SK-N-SH treated with all-trans-retinoic acid at 6 μM for 48 hours (cell line): Measurements from ENCODE around the gene SDK2.

Experiments used
- ATAC-seq: fragments of 200-7000 bp; cut with Tn5 transposase; 3 replicates; pipeline ENCODE4 v1.9.1; 2020; ENCODE audit warnings: mild to moderate bottlenecking, moderate library complexity
- ARNTL ChIP-seq: fragments of 450-650 bp; formaldehyde crosslinking; IDR thresholded peaks from 2 replicates; pipeline ENCODE4 v1.5.0; 2020; ENCODE audit warnings: low read depth, mild to moderate bottlenecking, moderate library complexity, borderline replicate concordance
- BACH2 ChIP-seq: fragments of 250-450 bp; sonication (Bioruptor Pico); IDR thresholded peaks from 2 replicates; pipeline ENCODE4 v1.9.0; 2021; ENCODE audit warnings: mild to moderate bottlenecking, borderline replicate concordance
- CSDC2 ChIP-seq: fragments of 250-450 bp; sonication (Bioruptor Pico); IDR thresholded peaks from 2 replicates; pipeline ENCODE4 v1.5.0; 2020; ENCODE audit warnings: mild to moderate bottlenecking, moderate library complexity
- ESRRG ChIP-seq: fragments of 250-450 bp; sonication (Bioruptor Pico); IDR thresholded peaks from 2 replicates; pipeline ENCODE4 v1.6.1; 2021; ENCODE audit warnings: mild to moderate bottlenecking
- GLIS3 ChIP-seq: fragments of 250-450 bp; sonication (Bioruptor Pico); IDR thresholded peaks from 2 replicates; pipeline ENCODE4 v1.5.0; 2020; ENCODE audit warnings: mild to moderate bottlenecking, moderate library complexity
- ISL1 ChIP-seq: fragments of 250-450 bp; sonication (Bioruptor Pico); IDR thresholded peaks from 2 replicates; pipeline ENCODE4 v2.1.2; 2022; ENCODE audit warnings: mild to moderate bottlenecking, moderate library complexity
- OSR1 ChIP-seq: fragments of 250-450 bp; sonication (Bioruptor Pico); IDR thresholded peaks from 2 replicates; pipeline ENCODE4 v1.8.0; 2022; ENCODE audit warnings: moderate library complexity, mild to moderate bottlenecking, inconsistent platforms
- PPARA ChIP-seq: fragments of 250-450 bp; sonication (Bioruptor Pico); IDR thresholded peaks from 2 replicates; pipeline ENCODE4 v1.5.0; 2020; ENCODE audit warnings: mild to moderate bottlenecking, borderline replicate concordance
- RARB ChIP-seq: fragments of 250-450 bp; sonication (Bioruptor Pico); IDR thresholded peaks from 2 replicates; pipeline ENCODE4 v1.8.0; 2021; ENCODE audit warnings: mild to moderate bottlenecking, moderate library complexity
- TCF4 ChIP-seq: fragments of 250-450 bp; sonication (Bioruptor Pico); IDR thresholded peaks from 2 replicates; pipeline ENCODE4 v1.8.0; 2021; ENCODE audit warnings: mild to moderate bottlenecking, moderate library complexity, borderline replicate concordance
- TOX ChIP-seq: fragments of 250-450 bp; sonication (Bioruptor Pico); IDR thresholded peaks from 2 replicates; pipeline ENCODE4 v1.8.0; 2021; ENCODE audit warnings: mild to moderate bottlenecking, moderate library complexity, borderline replicate concordance
- ZFP3 ChIP-seq: fragments of 250-450 bp; sonication (Bioruptor Pico); IDR thresholded peaks from 2 replicates; pipeline ENCODE4 v1.5.0; 2020; ENCODE audit warnings: mild to moderate bottlenecking, moderate library complexity
- ZFP30 ChIP-seq: fragments of 450-650 bp; formaldehyde crosslinking; IDR thresholded peaks from 2 replicates; pipeline ENCODE4 v1.5.0; 2022; ENCODE audit warnings: mild to moderate bottlenecking, moderate library complexity
- ZNF565 ChIP-seq: fragments of 450-650 bp; formaldehyde crosslinking; conservative IDR thresholded peaks from 2 replicates; pipeline ENCODE4 v1.5.0; 2020; ENCODE audit warnings: low read depth, mild to moderate bottlenecking, moderate library complexity
- ZNF70 ChIP-seq: fragments of 450-650 bp; formaldehyde crosslinking; IDR thresholded peaks from 2 replicates; pipeline ENCODE4 v1.5.0; 2020; ENCODE audit warnings: mild to moderate bottlenecking, moderate library complexity
- ZNF8 ChIP-seq: fragments of 450-650 bp; formaldehyde crosslinking; IDR thresholded peaks from 2 replicates; pipeline ENCODE4 v1.5.0; 2020; ENCODE audit warnings: mild to moderate bottlenecking, moderate library complexity
- TF ChIP-seq, protein P1 (sequence below): fragments of 250-450 bp; sonication (Bioruptor Pico); IDR thresholded peaks from 2 replicates; pipeline ENCODE4 v1.8.0; 2020; ENCODE audit warnings: mild to moderate bottlenecking, moderate library complexity, borderline replicate concordance
- TF ChIP-seq, protein P2 (sequence below): fragments of 250-450 bp; sonication (Bioruptor Pico); IDR thresholded peaks from 2 replicates; pipeline ENCODE4 v1.5.1; 2020; ENCODE audit warnings: low read depth, mild to moderate bottlenecking, moderate library complexity
- TF ChIP-seq, protein P3 (sequence below): fragments of 250-450 bp; sonication (Bioruptor Pico); IDR thresholded peaks from 2 replicates; pipeline ENCODE4 v1.8.0; 2021; ENCODE audit warnings: low read depth, mild to moderate bottlenecking, moderate library complexity, borderline replicate concordance
- TF ChIP-seq, protein P4 (sequence below): fragments of 250-450 bp; sonication (Bioruptor Pico); IDR thresholded peaks from 2 replicates; pipeline ENCODE4 v1.5.0; 2020; ENCODE audit warnings: mild to moderate bottlenecking, moderate library complexity

The SDK2 gene

DNA sequence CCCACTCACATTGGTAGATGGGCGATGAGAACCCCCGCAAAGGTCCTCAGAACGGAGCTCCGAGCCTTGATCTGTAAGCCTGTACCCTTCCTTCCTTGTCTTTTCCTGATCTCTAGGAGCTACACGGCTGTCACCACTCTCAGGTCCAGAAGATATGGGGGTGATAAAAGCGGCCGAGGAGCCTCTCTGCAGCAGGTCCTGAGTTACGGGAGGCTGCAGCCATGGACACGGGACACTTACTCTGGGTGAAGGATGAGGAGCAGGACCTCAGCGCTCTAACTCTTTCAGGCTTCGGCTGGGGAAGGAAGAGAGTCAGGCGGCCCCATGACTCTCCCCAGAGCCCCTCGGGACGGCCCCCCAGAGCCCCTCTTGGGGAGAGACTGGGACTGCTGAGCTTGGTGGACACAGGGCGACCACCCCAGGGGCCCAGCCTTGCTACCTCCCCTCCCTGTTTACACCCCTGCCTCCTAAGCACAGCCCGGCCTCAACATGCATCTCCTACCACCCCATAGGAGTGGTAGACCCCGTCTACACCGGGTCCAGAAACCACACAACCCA is 74.4 kb downstream of the SDK2 start:
- no peak for ATAC-seq
- TF ChIP-seq RARB (CRISPR knock-in tag) (no peak), TCF4 (CRISPR knock-in tag) (no peak), ISL1 (no peak), TOX (CRISPR knock-in tag) (no peak), ZFP30 (CRISPR knock-in tag) (no peak), PPARA (CRISPR knock-in tag) (no peak), CSDC2 (CRISPR knock-in tag) (no peak), ZNF70 (CRISPR knock-in tag) (no peak), GLIS3 (CRISPR knock-in tag) (no peak), ZFP3 (CRISPR knock-in tag) (no peak), ZNF8 (no peak), BACH2 (no peak), ESRRG (CRISPR knock-in tag) (no peak), ZNF565 (CRISPR knock-in tag) (no peak)
- TF ChIP-seq, protein P1, sequence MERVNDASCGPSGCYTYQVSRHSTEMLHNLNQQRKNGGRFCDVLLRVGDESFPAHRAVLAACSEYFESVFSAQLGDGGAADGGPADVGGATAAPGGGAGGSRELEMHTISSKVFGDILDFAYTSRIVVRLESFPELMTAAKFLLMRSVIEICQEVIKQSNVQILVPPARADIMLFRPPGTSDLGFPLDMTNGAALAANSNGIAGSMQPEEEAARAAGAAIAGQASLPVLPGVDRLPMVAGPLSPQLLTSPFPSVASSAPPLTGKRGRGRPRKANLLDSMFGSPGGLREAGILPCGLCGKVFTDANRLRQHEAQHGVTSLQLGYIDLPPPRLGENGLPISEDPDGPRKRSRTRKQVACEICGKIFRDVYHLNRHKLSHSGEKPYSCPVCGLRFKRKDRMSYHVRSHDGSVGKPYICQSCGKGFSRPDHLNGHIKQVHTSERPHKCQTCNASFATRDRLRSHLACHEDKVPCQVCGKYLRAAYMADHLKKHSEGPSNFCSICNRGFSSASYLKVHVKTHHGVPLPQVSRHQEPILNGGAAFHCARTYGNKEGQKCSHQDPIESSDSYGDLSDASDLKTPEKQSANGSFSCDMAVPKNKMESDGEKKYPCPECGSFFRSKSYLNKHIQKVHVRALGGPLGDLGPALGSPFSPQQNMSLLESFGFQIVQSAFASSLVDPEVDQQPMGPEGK (CRISPR knock-in tag) = no peak
- TF ChIP-seq, protein P2, sequence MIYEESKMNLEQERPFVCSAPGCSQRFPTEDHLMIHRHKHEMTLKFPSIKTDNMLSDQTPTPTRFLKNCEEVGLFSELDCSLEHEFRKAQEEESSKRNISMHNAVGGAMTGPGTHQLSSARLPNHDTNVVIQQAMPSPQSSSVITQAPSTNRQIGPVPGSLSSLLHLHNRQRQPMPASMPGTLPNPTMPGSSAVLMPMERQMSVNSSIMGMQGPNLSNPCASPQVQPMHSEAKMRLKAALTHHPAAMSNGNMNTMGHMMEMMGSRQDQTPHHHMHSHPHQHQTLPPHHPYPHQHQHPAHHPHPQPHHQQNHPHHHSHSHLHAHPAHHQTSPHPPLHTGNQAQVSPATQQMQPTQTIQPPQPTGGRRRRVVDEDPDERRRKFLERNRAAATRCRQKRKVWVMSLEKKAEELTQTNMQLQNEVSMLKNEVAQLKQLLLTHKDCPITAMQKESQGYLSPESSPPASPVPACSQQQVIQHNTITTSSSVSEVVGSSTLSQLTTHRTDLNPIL (CRISPR knock-in tag) = no peak
- TF ChIP-seq, protein P3, sequence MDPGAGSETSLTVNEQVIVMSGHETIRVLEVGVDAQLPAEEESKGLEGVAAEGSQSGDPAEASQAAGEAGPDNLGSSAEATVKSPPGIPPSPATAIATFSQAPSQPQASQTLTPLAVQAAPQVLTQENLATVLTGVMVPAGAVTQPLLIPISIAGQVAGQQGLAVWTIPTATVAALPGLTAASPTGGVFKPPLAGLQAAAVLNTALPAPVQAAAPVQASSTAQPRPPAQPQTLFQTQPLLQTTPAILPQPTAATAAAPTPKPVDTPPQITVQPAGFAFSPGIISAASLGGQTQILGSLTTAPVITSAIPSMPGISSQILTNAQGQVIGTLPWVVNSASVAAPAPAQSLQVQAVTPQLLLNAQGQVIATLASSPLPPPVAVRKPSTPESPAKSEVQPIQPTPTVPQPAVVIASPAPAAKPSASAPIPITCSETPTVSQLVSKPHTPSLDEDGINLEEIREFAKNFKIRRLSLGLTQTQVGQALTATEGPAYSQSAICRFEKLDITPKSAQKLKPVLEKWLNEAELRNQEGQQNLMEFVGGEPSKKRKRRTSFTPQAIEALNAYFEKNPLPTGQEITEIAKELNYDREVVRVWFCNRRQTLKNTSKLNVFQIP (CRISPR knock-in tag) = no peak
- TF ChIP-seq, protein P4, sequence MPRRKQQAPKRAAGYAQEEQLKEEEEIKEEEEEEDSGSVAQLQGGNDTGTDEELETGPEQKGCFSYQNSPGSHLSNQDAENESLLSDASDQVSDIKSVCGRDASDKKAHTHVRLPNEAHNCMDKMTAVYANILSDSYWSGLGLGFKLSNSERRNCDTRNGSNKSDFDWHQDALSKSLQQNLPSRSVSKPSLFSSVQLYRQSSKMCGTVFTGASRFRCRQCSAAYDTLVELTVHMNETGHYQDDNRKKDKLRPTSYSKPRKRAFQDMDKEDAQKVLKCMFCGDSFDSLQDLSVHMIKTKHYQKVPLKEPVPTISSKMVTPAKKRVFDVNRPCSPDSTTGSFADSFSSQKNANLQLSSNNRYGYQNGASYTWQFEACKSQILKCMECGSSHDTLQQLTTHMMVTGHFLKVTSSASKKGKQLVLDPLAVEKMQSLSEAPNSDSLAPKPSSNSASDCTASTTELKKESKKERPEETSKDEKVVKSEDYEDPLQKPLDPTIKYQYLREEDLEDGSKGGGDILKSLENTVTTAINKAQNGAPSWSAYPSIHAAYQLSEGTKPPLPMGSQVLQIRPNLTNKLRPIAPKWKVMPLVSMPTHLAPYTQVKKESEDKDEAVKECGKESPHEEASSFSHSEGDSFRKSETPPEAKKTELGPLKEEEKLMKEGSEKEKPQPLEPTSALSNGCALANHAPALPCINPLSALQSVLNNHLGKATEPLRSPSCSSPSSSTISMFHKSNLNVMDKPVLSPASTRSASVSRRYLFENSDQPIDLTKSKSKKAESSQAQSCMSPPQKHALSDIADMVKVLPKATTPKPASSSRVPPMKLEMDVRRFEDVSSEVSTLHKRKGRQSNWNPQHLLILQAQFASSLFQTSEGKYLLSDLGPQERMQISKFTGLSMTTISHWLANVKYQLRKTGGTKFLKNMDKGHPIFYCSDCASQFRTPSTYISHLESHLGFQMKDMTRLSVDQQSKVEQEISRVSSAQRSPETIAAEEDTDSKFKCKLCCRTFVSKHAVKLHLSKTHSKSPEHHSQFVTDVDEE (CRISPR knock-in tag) = no peak

DNA sequence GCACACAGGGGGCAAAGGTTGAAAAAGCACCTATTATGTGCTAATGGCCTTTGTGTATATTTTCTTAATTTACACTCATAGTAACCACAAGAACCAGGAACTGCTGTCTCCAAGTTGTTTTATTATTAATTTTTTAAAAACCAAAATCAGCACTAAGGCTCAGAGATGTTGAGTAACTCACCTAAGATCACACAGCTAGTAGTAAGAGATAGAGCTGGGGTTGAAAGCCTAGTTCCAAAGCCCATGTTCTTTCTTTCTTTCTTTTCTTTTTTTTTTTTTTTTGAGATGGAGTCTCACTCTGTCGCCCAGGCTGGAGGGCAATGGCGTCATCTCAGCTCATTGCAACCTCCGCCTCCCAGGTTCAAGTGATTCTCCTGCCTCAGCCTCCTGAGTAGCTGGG is 75.3 kb downstream of the SDK2 start:
- no peak for TF ChIP-seq ZNF70 (CRISPR knock-in tag)
- TF ChIP-seq ZFP3 (CRISPR knock-in tag) = no peak
- TF ChIP-seq, protein P3 (CRISPR knock-in tag) = no peak
- no peak for TF ChIP-seq ISL1
- TF ChIP-seq, protein P2 (CRISPR knock-in tag) = no peak
- no peak for TF ChIP-seq TOX (CRISPR knock-in tag)
- no peak for TF ChIP-seq RARB (CRISPR knock-in tag)
- no peak for TF ChIP-seq TCF4 (CRISPR knock-in tag)
- TF ChIP-seq ZNF8 = no peak
- no peak for TF ChIP-seq ESRRG (CRISPR knock-in tag)
- TF ChIP-seq ARNTL (CRISPR knock-in tag) = no peak
- TF ChIP-seq OSR1 = no peak
- no peak for TF ChIP-seq CSDC2 (CRISPR knock-in tag)
- TF ChIP-seq, all 23 proteins: peak for 0
- ATAC-seq = no peak
